Liver (tissue), 3 donors: ENCODE data around the gene CMIP.

Source experiments
- FOXA1 ChIP-seq: IDR thresholded peaks from 2 replicates; pipeline ENCODE4 v1.6.1; 2016; ENCODE audit warnings: antibody characterized with exemption
- GABPA ChIP-seq, 2 donors: IDR thresholded peaks in 1 of 2; conservative IDR thresholded peaks in 1 of 2; 2 replicates each; pipeline ENCODE4 v1.6.1; 2016; ENCODE audit warnings: antibody characterized with exemption in 2 of 2, mild to moderate bottlenecking in 1 of 2, moderate library complexity in 1 of 2
- JUND ChIP-seq, 2 donors: IDR thresholded peaks; 2 replicates each; pipeline ENCODE4 v1.6.1; 2016; ENCODE audit warnings: antibody characterized with exemption in 2 of 2
- RAD21 ChIP-seq, 2 donors: IDR thresholded peaks; 2 replicates each; pipeline ENCODE4 v1.6.1; 2016; ENCODE audit warnings: antibody characterized with exemption in 2 of 2, mild to moderate bottlenecking in 2 of 2
- RXRA ChIP-seq, 2 donors: IDR thresholded peaks; 2 replicates each; pipeline ENCODE4 v1.6.1; 2017 to 2018; ENCODE audit warnings: antibody characterized with exemption in 2 of 2, mild to moderate bottlenecking in 1 of 2
- SP1 ChIP-seq: IDR thresholded peaks from 2 replicates; pipeline ENCODE4 v1.6.1; 2018; ENCODE audit warnings: antibody characterized with exemption, mild to moderate bottlenecking
- TAF1 ChIP-seq: conservative IDR thresholded peaks from 2 replicates; pipeline ENCODE4 v1.6.1; 2016; ENCODE audit warnings: antibody characterized with exemption, mild to moderate bottlenecking
- YY1 ChIP-seq: IDR thresholded peaks from 2 replicates; pipeline ENCODE4 v1.6.1; 2016; ENCODE audit warnings: antibody characterized with exemption, mild to moderate bottlenecking
- TF ChIP-seq, protein P1 (sequence below): fragments of 150-350 bp; IDR thresholded peaks from 2 replicates; pipeline ENCODE4 v1.5.1; 2017; ENCODE audit warnings: improper control_type of control experiment, low read depth, low read length; ENCODE audit not compliant: missing input control
- TF ChIP-seq, protein P2 (sequence below): IDR thresholded peaks from 2 replicates; pipeline ENCODE4 v1.6.1; 2016; ENCODE audit warnings: antibody characterized with exemption, mild to moderate bottlenecking
- TF ChIP-seq, protein P3 (sequence below): IDR thresholded peaks from 2 replicates; pipeline ENCODE4 v1.6.1; 2016; ENCODE audit warnings: antibody characterized with exemption
- TF ChIP-seq, protein P4 (sequence below): IDR thresholded peaks from 2 replicates; pipeline ENCODE4 v1.6.1; 2016; ENCODE audit warnings: antibody characterized with exemption
- donor health status: healthy.
- donor health status: healthy.

DNA sequence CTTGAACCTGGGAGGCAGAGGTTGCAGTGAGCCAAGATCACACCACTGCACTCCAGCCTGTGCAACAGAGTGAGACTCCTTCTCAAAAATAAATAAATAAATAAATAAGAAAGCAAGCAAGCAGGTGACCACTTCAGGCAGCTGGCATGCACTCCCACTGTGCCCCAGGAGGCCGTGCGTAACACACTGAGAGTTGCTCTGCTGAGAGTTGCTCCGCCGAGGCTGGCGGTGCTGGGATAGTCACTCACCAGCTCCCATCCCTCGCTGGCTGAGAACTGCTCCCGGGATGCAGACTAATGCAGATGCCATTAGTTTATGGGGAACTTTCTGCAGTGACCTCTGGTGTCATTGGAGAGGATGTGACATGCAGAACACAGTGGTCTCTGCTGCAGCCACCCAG, 228.8 kb downstream of the CMIP start:
- TF ChIP-seq, protein P1, sequence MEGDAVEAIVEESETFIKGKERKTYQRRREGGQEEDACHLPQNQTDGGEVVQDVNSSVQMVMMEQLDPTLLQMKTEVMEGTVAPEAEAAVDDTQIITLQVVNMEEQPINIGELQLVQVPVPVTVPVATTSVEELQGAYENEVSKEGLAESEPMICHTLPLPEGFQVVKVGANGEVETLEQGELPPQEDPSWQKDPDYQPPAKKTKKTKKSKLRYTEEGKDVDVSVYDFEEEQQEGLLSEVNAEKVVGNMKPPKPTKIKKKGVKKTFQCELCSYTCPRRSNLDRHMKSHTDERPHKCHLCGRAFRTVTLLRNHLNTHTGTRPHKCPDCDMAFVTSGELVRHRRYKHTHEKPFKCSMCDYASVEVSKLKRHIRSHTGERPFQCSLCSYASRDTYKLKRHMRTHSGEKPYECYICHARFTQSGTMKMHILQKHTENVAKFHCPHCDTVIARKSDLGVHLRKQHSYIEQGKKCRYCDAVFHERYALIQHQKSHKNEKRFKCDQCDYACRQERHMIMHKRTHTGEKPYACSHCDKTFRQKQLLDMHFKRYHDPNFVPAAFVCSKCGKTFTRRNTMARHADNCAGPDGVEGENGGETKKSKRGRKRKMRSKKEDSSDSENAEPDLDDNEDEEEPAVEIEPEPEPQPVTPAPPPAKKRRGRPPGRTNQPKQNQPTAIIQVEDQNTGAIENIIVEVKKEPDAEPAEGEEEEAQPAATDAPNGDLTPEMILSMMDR: no peak
- TF ChIP-seq, protein P2, sequence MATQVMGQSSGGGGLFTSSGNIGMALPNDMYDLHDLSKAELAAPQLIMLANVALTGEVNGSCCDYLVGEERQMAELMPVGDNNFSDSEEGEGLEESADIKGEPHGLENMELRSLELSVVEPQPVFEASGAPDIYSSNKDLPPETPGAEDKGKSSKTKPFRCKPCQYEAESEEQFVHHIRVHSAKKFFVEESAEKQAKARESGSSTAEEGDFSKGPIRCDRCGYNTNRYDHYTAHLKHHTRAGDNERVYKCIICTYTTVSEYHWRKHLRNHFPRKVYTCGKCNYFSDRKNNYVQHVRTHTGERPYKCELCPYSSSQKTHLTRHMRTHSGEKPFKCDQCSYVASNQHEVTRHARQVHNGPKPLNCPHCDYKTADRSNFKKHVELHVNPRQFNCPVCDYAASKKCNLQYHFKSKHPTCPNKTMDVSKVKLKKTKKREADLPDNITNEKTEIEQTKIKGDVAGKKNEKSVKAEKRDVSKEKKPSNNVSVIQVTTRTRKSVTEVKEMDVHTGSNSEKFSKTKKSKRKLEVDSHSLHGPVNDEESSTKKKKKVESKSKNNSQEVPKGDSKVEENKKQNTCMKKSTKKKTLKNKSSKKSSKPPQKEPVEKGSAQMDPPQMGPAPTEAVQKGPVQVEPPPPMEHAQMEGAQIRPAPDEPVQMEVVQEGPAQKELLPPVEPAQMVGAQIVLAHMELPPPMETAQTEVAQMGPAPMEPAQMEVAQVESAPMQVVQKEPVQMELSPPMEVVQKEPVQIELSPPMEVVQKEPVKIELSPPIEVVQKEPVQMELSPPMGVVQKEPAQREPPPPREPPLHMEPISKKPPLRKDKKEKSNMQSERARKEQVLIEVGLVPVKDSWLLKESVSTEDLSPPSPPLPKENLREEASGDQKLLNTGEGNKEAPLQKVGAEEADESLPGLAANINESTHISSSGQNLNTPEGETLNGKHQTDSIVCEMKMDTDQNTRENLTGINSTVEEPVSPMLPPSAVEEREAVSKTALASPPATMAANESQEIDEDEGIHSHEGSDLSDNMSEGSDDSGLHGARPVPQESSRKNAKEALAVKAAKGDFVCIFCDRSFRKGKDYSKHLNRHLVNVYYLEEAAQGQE: no peak
- TF ChIP-seq TAF1 (no peak), GABPA (IDR thresholded peaks at IDR 0.05 in 1 of 2, conservative IDR thresholded peaks at IDR 0.05 in 1 of 2) (no peak), RAD21 (IDR thresholded peaks at IDR 0.05) (no peak), JUND (IDR thresholded peaks at IDR 0.05) (no peak), YY1 (no peak), RXRA (IDR thresholded peaks at IDR 0.05) (no peak), FOXA1 (no peak), SP1 (no peak)
- TF ChIP-seq, protein P3, sequence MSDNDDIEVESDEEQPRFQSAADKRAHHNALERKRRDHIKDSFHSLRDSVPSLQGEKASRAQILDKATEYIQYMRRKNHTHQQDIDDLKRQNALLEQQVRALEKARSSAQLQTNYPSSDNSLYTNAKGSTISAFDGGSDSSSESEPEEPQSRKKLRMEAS: no peak
- TF ChIP-seq, protein P4, sequence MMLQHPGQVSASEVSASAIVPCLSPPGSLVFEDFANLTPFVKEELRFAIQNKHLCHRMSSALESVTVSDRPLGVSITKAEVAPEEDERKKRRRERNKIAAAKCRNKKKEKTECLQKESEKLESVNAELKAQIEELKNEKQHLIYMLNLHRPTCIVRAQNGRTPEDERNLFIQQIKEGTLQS: no peak
